H1 (cell line): ENCODE results near the gene VAMP4. TPM values are rescaled to one million over a fixed set of nuclear protein-coding genes. Genes with fewer than 3 reads are reported as not detected.

ENCODE experiments used
- ASH2L ChIP-seq: fragments of 200-600, 300-600 bp; sonication (generic); IDR thresholded peaks from one replicate; pipeline ENCODE4 v1.7.1; 2017; ENCODE audit warnings: low read length
- CBX5 ChIP-seq: fragments of 300-800, 300-1000 bp; sonication (generic); IDR thresholded peaks from 2 replicates; pipeline ENCODE4 v1.7.1; 2016; ENCODE audit warnings: antibody characterized with exemption, low read length, low read depth
- CHD7 ChIP-seq: fragments of 300-600 bp; sonication (generic); IDR thresholded peaks from 2 replicates; pipeline ENCODE4 v1.7.1; 2012; ENCODE audit warnings: low read length, moderate library complexity, mild to moderate bottlenecking, inconsistent platforms; ENCODE audit not compliant: insufficient replicate concordance
- EP300 ChIP-seq, 2 experiments: IDR thresholded peaks; 1 replicate in 1 of 2; 2 replicates in 1 of 2; pipeline ENCODE4 v1.6.1; 2011 to 2012; ENCODE audit warnings: low read depth in 2 of 2, low read length in 2 of 2, mild to moderate bottlenecking in 2 of 2, borderline replicate concordance in 1 of 2, inconsistent platforms in 1 of 2, moderate library complexity in 1 of 2
- KDM5A ChIP-seq: fragments of 200-600 bp; IDR thresholded peaks from 2 replicates; pipeline ENCODE4 v1.7.1; 2012; ENCODE audit warnings: mild to moderate bottlenecking, low read length, inconsistent platforms, mixed read lengths
- POU5F1 ChIP-seq: IDR thresholded peaks from 2 replicates; pipeline ENCODE4 v1.6.1; 2011; ENCODE audit warnings: low read depth, mild to moderate bottlenecking, low read length, moderate library complexity
- RBBP5 ChIP-seq: IDR thresholded peaks from 2 replicates; pipeline ENCODE4 v1.7.1; 2012; ENCODE audit warnings: low read depth, mild to moderate bottlenecking, inconsistent platforms, low read length, moderate library complexity, borderline replicate concordance
- RXRA ChIP-seq: IDR thresholded peaks from 2 replicates; pipeline ENCODE4 v1.6.1; 2011; ENCODE audit warnings: low read depth, mild to moderate bottlenecking, low read length, moderate library complexity; ENCODE audit not compliant: insufficient read depth
- SIX5 ChIP-seq: IDR thresholded peaks from 2 replicates; pipeline ENCODE4 v1.6.1; 2011; ENCODE audit warnings: mild to moderate bottlenecking, low read depth, low read length
- SP4 ChIP-seq: IDR thresholded peaks from 2 replicates; pipeline ENCODE4 v1.6.1; 2012; ENCODE audit warnings: low read length, inconsistent platforms
- polyA plus RNA-seq, 7 experiments: library from polyadenylated mRNA; depleted of rRNA in 3 of 7; stranded (reverse) in 5 of 7; unstranded in 2 of 7; fragments of >200 nt in 5 of 7; fragments of 200-250 nt in 2 of 7; gene quantifications; 1 replicate in 5 of 7; 2 replicates in 1 of 7; 4 replicates in 1 of 7; pipeline versions ENCODE4 v1.2.1 to v1.2.3, GENCODE V29; 2011 to 2013; ENCODE audit warnings: missing spikeins in 2 of 7, mixed read lengths in 2 of 7
- total RNA-seq: library from RNA; stranded (reverse); fragmentation: NEBNext Ultra II Directional; extraction: Animal tissue kit (Norgen Biotek cat#: 25700); gene quantifications from 2 replicates; pipeline ENCODE4 v1.2.1, GENCODE V29; 2021
- TF ChIP-seq, protein P1 (sequence below): IDR thresholded peaks from 2 replicates; pipeline ENCODE4 v1.6.1; 2011; ENCODE audit warnings: low read length, improper control_type of control experiment

The VAMP4 gene
- total and polyA plus RNA-seq, 2 of the 8 experiments (the other 6 are each of a cell fraction or from before 2014, with no cell fraction given), result 1.6 to 13.9 TPM

- TF ChIP-seq, protein P1, sequence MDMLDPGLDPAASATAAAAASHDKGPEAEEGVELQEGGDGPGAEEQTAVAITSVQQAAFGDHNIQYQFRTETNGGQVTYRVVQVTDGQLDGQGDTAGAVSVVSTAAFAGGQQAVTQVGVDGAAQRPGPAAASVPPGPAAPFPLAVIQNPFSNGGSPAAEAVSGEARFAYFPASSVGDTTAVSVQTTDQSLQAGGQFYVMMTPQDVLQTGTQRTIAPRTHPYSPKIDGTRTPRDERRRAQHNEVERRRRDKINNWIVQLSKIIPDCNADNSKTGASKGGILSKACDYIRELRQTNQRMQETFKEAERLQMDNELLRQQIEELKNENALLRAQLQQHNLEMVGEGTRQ, result no peak
- TF ChIP-seq SP4 (no peak), POU5F1 (no peak), CBX5 (no peak), ASH2L (no peak), EP300 (IDR thresholded peaks at IDR 0.05; ENCODE audit: borderline replicate concordance in 1 of 2, low read depth in 2 of 2, low read length in 2 of 2) (no peak), RXRA (no peak), SIX5 (no peak), RBBP5 (no peak), KDM5A (no peak), CHD7 (no peak)
Measured at GRCh38 chr1:171740356-171740863, 1.5 kb downstream of the VAMP4 start (continued).
